Measurements from ENCODE around the gene RAB28.
A peak's percentile ranks its signal among the peaks of the same experiment; 100 is the strongest.

Gene RAB28

GRCh38 chr4:13523105-13523477 is 39.0 kb upstream of the RAB28 start:
- ATAC-seq: no peak
- TF ChIP-seq CREB5 (CRISPR knock-in tag; IDR thresholded peaks at IDR 0.05; ENCODE audit: low read depth) (no peak), ESRRG (CRISPR knock-in tag; IDR thresholded peaks at IDR 0.05) (no peak), CSRNP3 (CRISPR knock-in tag; IDR thresholded peaks at IDR 0.05) (no peak), TSHZ2 (CRISPR knock-in tag; IDR thresholded peaks at IDR 0.05) (no peak), OSR1 (CRISPR knock-in tag; IDR thresholded peaks at IDR 0.05) (no peak), BACH2 (CRISPR knock-in tag; IDR thresholded peaks at IDR 0.05; ENCODE audit: borderline replicate concordance) (no peak), CSDC2 (CRISPR knock-in tag; IDR thresholded peaks at IDR 0.05) (no peak), ZC3H10 (CRISPR knock-in tag; IDR thresholded peaks at IDR 0.05) (no peak), GLIS3 (CRISPR knock-in tag; IDR thresholded peaks at IDR 0.05) (no peak), ZNF8 (CRISPR knock-in tag; IDR thresholded peaks at IDR 0.05) (no peak), ZFP3 (CRISPR knock-in tag; IDR thresholded peaks at IDR 0.05) (no peak), ZNF565 (CRISPR knock-in tag; conservative IDR thresholded peaks at IDR 0.05; ENCODE audit: low read depth) (no peak), ISL1 (CRISPR knock-in tag; IDR thresholded peaks at IDR 0.05) (no peak), PPARA (CRISPR knock-in tag; IDR thresholded peaks at IDR 0.05; ENCODE audit: borderline replicate concordance) (no peak), PATZ1 (CRISPR knock-in tag; IDR thresholded peaks at IDR 0.05; ENCODE audit: borderline replicate concordance) (no peak), POU6F1 (CRISPR knock-in tag; IDR thresholded peaks at IDR 0.05; ENCODE audit: borderline replicate concordance, low read depth) (no peak), TOX (CRISPR knock-in tag; IDR thresholded peaks at IDR 0.05; ENCODE audit: borderline replicate concordance) (no peak), ARNTL (CRISPR knock-in tag; IDR thresholded peaks at IDR 0.05; ENCODE audit: borderline replicate concordance, low read depth) (no peak)

- peak; percentile 31; the same call in 2 of the 3 replicates for ATAC-seq
- TF ChIP-seq ZC3H10 (CRISPR knock-in tag; IDR thresholded peaks at IDR 0.05): no peak
- TF ChIP-seq CSRNP3 (CRISPR knock-in tag; IDR thresholded peaks at IDR 0.05): no peak
- TF ChIP-seq RARB (CRISPR knock-in tag; IDR thresholded peaks at IDR 0.05): no peak
- no peak for TF ChIP-seq POU6F1 (CRISPR knock-in tag; IDR thresholded peaks at IDR 0.05; ENCODE audit: borderline replicate concordance, low read depth)
- no peak for TF ChIP-seq TCF4 (CRISPR knock-in tag; IDR thresholded peaks at IDR 0.05; ENCODE audit: borderline replicate concordance)
- TF ChIP-seq CREB5 (CRISPR knock-in tag; IDR thresholded peaks at IDR 0.05; ENCODE audit: low read depth): no peak
- TF ChIP-seq ISL1 (CRISPR knock-in tag; IDR thresholded peaks at IDR 0.05): no peak
- no peak for TF ChIP-seq GLIS3 (CRISPR knock-in tag; IDR thresholded peaks at IDR 0.05)
- no peak for TF ChIP-seq TSHZ2 (CRISPR knock-in tag; IDR thresholded peaks at IDR 0.05)
- no peak for TF ChIP-seq ARNTL (CRISPR knock-in tag; IDR thresholded peaks at IDR 0.05; ENCODE audit: borderline replicate concordance, low read depth)
Measured at GRCh38 chr4:13522282-13523104, 38.4 kb upstream of the RAB28 start.
